Hepatocyte (in vitro differentiated cells): ENCODE results near the gene ELOA. TPM values are rescaled to one million over a fixed set of nuclear protein-coding genes. Genes with fewer than 3 reads are reported as not detected.

Source experiments
- DNase-seq: peaks from one replicate; pipeline ENCODE4 v3.0.0-alpha.2; 2016; ENCODE audit warnings: low spot score
- H2AFZ ChIP-seq: fragments of 200-600 bp; sonication (generic); 2 replicates; pipeline ENCODE4 v1.6.0; 2016; ENCODE audit warnings: antibody characterized with exemption, mild to moderate bottlenecking
- H3K27ac ChIP-seq: fragments of 200-600 bp; sonication (generic); 2 replicates; pipeline ENCODE4 v1.5.1; 2016; ENCODE audit warnings: mild to moderate bottlenecking
- H3K27me3 ChIP-seq: fragments of 200-600 bp; sonication (generic); 2 replicates; pipeline ENCODE4 v1.6.1; 2016
- H3K36me3 ChIP-seq: fragments of 200-600 bp; sonication (generic); replicated peaks from 2 replicates; pipeline ENCODE4 v1.5.1; 2016; ENCODE audit warnings: low read depth; ENCODE audit not compliant: insufficient read depth
- H3K4me1 ChIP-seq: fragments of 200-600 bp; sonication (generic); 2 replicates; pipeline ENCODE4 v1.5.1; 2016; ENCODE audit warnings: mild to moderate bottlenecking, moderate library complexity; ENCODE audit not compliant: insufficient read depth
- H3K4me2 ChIP-seq: fragments of 200-600 bp; sonication (generic); 2 replicates; pipeline ENCODE4 v1.6.0; 2016
- H3K4me3 ChIP-seq: fragments of 200-600 bp; sonication (generic); 2 replicates; pipeline ENCODE4 v1.5.1; 2016; ENCODE audit warnings: mild to moderate bottlenecking
- H3K79me2 ChIP-seq: fragments of 200-600 bp; sonication (generic); 2 replicates; pipeline ENCODE4 v1.6.0; 2017; ENCODE audit warnings: mild to moderate bottlenecking
- H3K9me2 ChIP-seq: fragments of 200-600 bp; sonication (generic); replicated peaks from 2 replicates; pipeline ENCODE4 v1.6.0; 2017; ENCODE audit warnings: mild to moderate bottlenecking; ENCODE audit not compliant: insufficient read depth
- H3K9me3 ChIP-seq: fragments of 200-600 bp; sonication (generic); 2 replicates; pipeline ENCODE4 v1.5.1; 2016; ENCODE audit warnings: low read depth, mild to moderate bottlenecking
- H4K20me1 ChIP-seq: fragments of 200-600 bp; sonication (generic); 2 replicates; pipeline ENCODE4 v1.6.0; 2016; ENCODE audit warnings: mild to moderate bottlenecking; ENCODE audit not compliant: insufficient read depth, poor library complexity, severe bottlenecking
- CTCF ChIP-seq: fragments of 200-600 bp; sonication (generic); IDR thresholded peaks from 2 replicates; pipeline ENCODE4 v1.5.1; 2016; ENCODE audit warnings: antibody characterized with exemption, mild to moderate bottlenecking; ENCODE audit not compliant: poor library complexity
- EZH2 ChIP-seq: fragments of 200-600 bp; sonication (generic); IDR thresholded peaks from 2 replicates; pipeline ENCODE4 v1.6.1; 2016; ENCODE audit warnings: antibody characterized with exemption, mild to moderate bottlenecking, borderline replicate concordance
- EZH2phosphoT487 ChIP-seq: fragments of 200-600 bp; sonication (generic); IDR thresholded peaks from one replicate; pipeline ENCODE4 v1.6.1; 2018; ENCODE audit warnings: antibody characterized with exemption, mild to moderate bottlenecking, low read depth, moderate library complexity; ENCODE audit not compliant: unreplicated experiment, severe bottlenecking
- WGBS: methylation state at CpG from one replicate; pipeline ENCODE4 v1.1.6; 2016; ENCODE audit warnings: low lambda C conversion rate; ENCODE audit errors: missing lambda C conversion rate; 5-methylcytosine and 5-hydroxymethylcytosine counted together
- polyA plus RNA-seq: library from polyadenylated mRNA; unstranded; fragments of >200 nt; fragmentation: Nextera tagmentation; extraction: Ambion mirVana; gene quantifications from 2 replicates; pipeline ENCODE4 v1.2.1, GENCODE V29; 2016
- total RNA-seq: library from RNA; depleted of rRNA; stranded (reverse); fragments of >200 nt; gene quantifications from 2 replicates; pipeline ENCODE4 v1.2.3, GENCODE V29; 2014

Gene ELOA
- total and polyA plus RNA-seq, 2 experiments from 2014 or later = 25.6 to 26.0 TPM

- WGBS = 27% methylated on average over 6 of the region's 6 CpGs
- Histone ChIP-seq H3K79me2 (no peaks in the 10 kb centered on the region), H3K27me3 (no peaks in the 10 kb centered on the region), H3K27ac (peak overlapping the region; percentile 88), H3K9me3 (no peaks in the 10 kb centered on the region), H3K4me3 (no peak overlapping the region), H2AFZ (no peak overlapping the region), H3K36me3 (no peaks in the 10 kb centered on the region), H3K9me2 (no peaks in the 10 kb centered on the region), H3K4me1 (peaks cover 6% of the 10 kb centered on the region), H3K4me2 (no peak overlapping the region), H4K20me1 (no peaks in the 10 kb centered on the region)
- peak; percentile 90 for DNase-seq
- TF ChIP-seq CTCF (peak; percentile 64), EZH2 (no peak), EZH2phosphoT487 (no peak)
Observed at GRCh38 chr1:23809751-23810171, 66.5 kb downstream of the ELOA start.

DNA sequence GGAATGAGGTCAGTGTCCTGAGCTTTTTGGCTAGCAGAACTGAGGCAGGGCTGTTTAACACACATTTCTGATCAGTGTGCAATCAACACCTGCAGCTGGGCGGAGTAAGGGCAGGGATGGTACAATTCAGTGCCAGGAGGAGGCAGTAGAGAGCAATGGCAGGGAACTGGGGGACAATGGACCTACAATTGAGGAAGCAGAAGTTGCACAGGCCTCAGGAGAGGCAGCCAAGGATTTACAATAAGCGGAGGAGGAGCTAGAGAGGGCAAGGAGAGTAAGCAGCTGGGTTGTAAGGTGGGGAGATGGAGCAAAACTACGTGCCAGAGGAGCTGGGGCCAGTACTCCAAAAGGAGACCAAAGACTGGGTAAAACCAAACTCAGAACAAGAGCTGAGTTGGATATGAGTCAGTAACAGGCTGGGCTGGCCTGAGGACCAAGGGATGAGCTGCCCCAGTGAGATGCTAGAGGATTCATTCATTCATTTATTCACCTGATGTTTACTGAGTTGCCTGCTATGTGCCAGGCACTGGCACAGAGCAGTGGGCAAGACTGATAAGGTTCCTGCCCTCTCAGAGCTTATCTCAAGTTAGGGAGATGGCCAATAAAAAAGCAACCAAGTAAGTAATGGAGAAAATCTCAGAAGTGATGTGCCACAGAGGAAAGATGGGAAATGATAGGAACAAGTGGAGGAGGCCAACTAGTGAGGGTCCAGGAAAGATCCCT is 67.7 kb downstream of the ELOA start:
- H3K4me3 ChIP-seq = no peak overlapping the region
- H3K27me3 ChIP-seq = no peaks in the 10 kb centered on the region
- no peaks in the 10 kb centered on the region for H3K9me2 ChIP-seq
- peak; percentile 44 for TF ChIP-seq CTCF
- TF ChIP-seq EZH2phosphoT487 = no peak
- 80% methylated on average over 3 of the region's 3 CpGs for WGBS
- no peak overlapping the region for H2AFZ ChIP-seq
- peaks cover 6% of the 10 kb centered on the region for H3K4me1 ChIP-seq
- no peak overlapping the region for H3K4me2 ChIP-seq
- H3K27ac ChIP-seq = peak overlapping the region; percentile 88
- no peaks in the 10 kb centered on the region for H3K9me3 ChIP-seq
- no peaks in the 10 kb centered on the region for H3K79me2 ChIP-seq
- H4K20me1 ChIP-seq = no peaks in the 10 kb centered on the region
- DNase-seq = peak; percentile 65
- no peaks in the 10 kb centered on the region for H3K36me3 ChIP-seq

Other genes with a start within 250 kb of the ELOA start
- gene E2F2, start 212.2 kb upstream of the ELOA start, total RNA-seq = 0.76 and 1.2 TPM in 2 replicates
- 0.21 and 0.85 TPM in 2 replicates for gene E2F2, start 212.2 kb upstream of the ELOA start, polyA plus RNA-seq
- gene ID3, start 184.0 kb upstream of the ELOA start, total RNA-seq = 155 and 186 TPM in 2 replicates
- gene ID3, start 184.0 kb upstream of the ELOA start, polyA plus RNA-seq = 314 and 336 TPM in 2 replicates
- 828 and 862 TPM in 2 replicates for gene RPL11, start 51.7 kb upstream of the ELOA start, total RNA-seq
- gene RPL11, start 51.7 kb upstream of the ELOA start, polyA plus RNA-seq = 526 and 593 TPM in 2 replicates
- gene PITHD1, start 34.9 kb downstream of the ELOA start, total RNA-seq = 45.1 and 49.4 TPM in 2 replicates
- gene PITHD1, start 34.9 kb downstream of the ELOA start, polyA plus RNA-seq = 28.4 and 29.3 TPM in 2 replicates
- gene LYPLA2, start 47.7 kb downstream of the ELOA start, total RNA-seq = 73.2 and 108 TPM in 2 replicates
- gene LYPLA2, start 47.7 kb downstream of the ELOA start, polyA plus RNA-seq = 162 and 163 TPM in 2 replicates
- gene GALE, start 57.3 kb downstream of the ELOA start, total RNA-seq = 73.6 and 89.9 TPM in 2 replicates
- 114 and 117 TPM in 2 replicates for gene GALE, start 57.3 kb downstream of the ELOA start, polyA plus RNA-seq
- 78.5 and 87.5 TPM in 2 replicates for gene HMGCL, start 82.0 kb downstream of the ELOA start, total RNA-seq
- 79.0 and 90.7 TPM in 2 replicates for gene HMGCL, start 82.0 kb downstream of the ELOA start, polyA plus RNA-seq
- 59.0 and 69.4 TPM in 2 replicates for gene FUCA1, start 124.8 kb downstream of the ELOA start, total RNA-seq
- 55.3 and 74.2 TPM in 2 replicates for gene FUCA1, start 124.8 kb downstream of the ELOA start, polyA plus RNA-seq
- gene CNR2, start 169.9 kb downstream of the ELOA start, total RNA-seq = not detected in 2 replicates
- gene CNR2, start 169.9 kb downstream of the ELOA start, polyA plus RNA-seq = not detected in 2 replicates
- gene PNRC2, start 216.4 kb downstream of the ELOA start, total RNA-seq = 107 and 122 TPM in 2 replicates
- 65.8 and 75.4 TPM in 2 replicates for gene PNRC2, start 216.4 kb downstream of the ELOA start, polyA plus RNA-seq
- gene SRSF10, start 236.9 kb downstream of the ELOA start, total RNA-seq = 125 and 127 TPM in 2 replicates
- gene SRSF10, start 236.9 kb downstream of the ELOA start, polyA plus RNA-seq = 113 and 131 TPM in 2 replicates